Aorta (tissue), 5 donors: Measurements from ENCODE around the gene PSG5. TPM values are rescaled to one million over a fixed set of nuclear protein-coding genes. Genes with fewer than 3 reads are reported as not detected.
"Not testable (repeated sequence)": the region's sequence is repeated elsewhere in the genome, so short reads cannot be mapped to it uniquely, and the experiment has no call there.

Experiments
- ATAC-seq: fragments of 200-7000 bp; cut with Tn5 transposase; one replicate; pipeline ENCODE4 v1.9.1; 2022; ENCODE audit warnings: moderate library complexity; ENCODE audit not compliant: low FRiP score
- DNase-seq, 2 donors: peaks; one replicate each; pipeline ENCODE4 v3.0.0-alpha.2; 2020
- H3K27ac ChIP-seq, 2 donors: one replicate each; pipeline ENCODE4 v1.5.1; 2013; ENCODE audit warnings: low read length in 2 of 2, mild to moderate bottlenecking in 2 of 2, moderate library complexity in 2 of 2, control low read depth in 1 of 2, inconsistent platforms in 1 of 2, low read depth in 1 of 2
- H3K27me3 ChIP-seq, 2 donors: one replicate each; pipeline ENCODE4 v1.6.1; 2013; ENCODE audit warnings: control low read depth in 1 of 2, low read length in 1 of 2, mild to moderate bottlenecking in 1 of 2, moderate library complexity in 1 of 2; ENCODE audit not compliant: insufficient read depth in 2 of 2, control insufficient read depth in 1 of 2
- H3K36me3 ChIP-seq, 2 donors: one replicate each; pipeline ENCODE4 v1.6.1; 2013; ENCODE audit warnings: control low read depth in 1 of 2, low read length in 1 of 2, mild to moderate bottlenecking in 1 of 2; ENCODE audit not compliant: insufficient read depth in 2 of 2, control insufficient read depth in 1 of 2
- H3K4me1 ChIP-seq, 2 donors: one replicate each; pipeline ENCODE4 v1.6.1; 2013; ENCODE audit warnings: low read length in 2 of 2, control low read depth in 1 of 2, mild to moderate bottlenecking in 1 of 2, moderate library complexity in 1 of 2; ENCODE audit not compliant: insufficient read depth in 2 of 2, control insufficient read depth in 1 of 2
- H3K4me3 ChIP-seq, 2 donors: one replicate each; pipeline ENCODE4 v1.5.1; 2013; ENCODE audit warnings: low read length in 2 of 2, control low read depth in 1 of 2, mild to moderate bottlenecking in 1 of 2
- H3K9me3 ChIP-seq: one replicate; pipeline ENCODE4 v1.6.1; 2013; ENCODE audit warnings: mild to moderate bottlenecking, low read length; ENCODE audit not compliant: control insufficient read depth
- WGBS, 2 donors: extraction: QIAGEN DNeasy Blood & Tissue Kit; methylation state at CpG; one replicate each; pipeline ENCODE4 v1.1.7; 2013; 5-methylcytosine and 5-hydroxymethylcytosine counted together
- intact Hi-C, 2 donors: fragments of 100-400 bp; cut with DNase I; formaldehyde crosslinking; loops; one replicate each; pipeline versions ENCODE4 v1.14.2 to v1.15.0; 2022
- polyA plus RNA-seq, 2 donors: library from polyadenylated mRNA; stranded (reverse); fragments of 200-250 nt; gene quantifications; one replicate each; pipeline ENCODE4 v1.2.3, GENCODE V29; 2013
- total RNA-seq, 2 donors: library from RNA; stranded (reverse); fragmentation: NEBNext Ultra II Directional; extraction: Animal tissue kit (Norgen Biotek cat#: 25700); gene quantifications; one replicate each; pipeline ENCODE4 v1.2.1, GENCODE V29; 2021
- donor health status: healthy with polysubstance abuse.
- donor health status: Bipolar disorder and iron deficiency.
- donor health status: DM: no; HTN: no; CAD: no.
- donor health status: DM: no; HTN: no; CAD: no.
- donor health status: DM: yes; HTN: yes; CAD: no.

Gene PSG5
- total and polyA plus RNA-seq, 4 donors: not detected

DNA sequence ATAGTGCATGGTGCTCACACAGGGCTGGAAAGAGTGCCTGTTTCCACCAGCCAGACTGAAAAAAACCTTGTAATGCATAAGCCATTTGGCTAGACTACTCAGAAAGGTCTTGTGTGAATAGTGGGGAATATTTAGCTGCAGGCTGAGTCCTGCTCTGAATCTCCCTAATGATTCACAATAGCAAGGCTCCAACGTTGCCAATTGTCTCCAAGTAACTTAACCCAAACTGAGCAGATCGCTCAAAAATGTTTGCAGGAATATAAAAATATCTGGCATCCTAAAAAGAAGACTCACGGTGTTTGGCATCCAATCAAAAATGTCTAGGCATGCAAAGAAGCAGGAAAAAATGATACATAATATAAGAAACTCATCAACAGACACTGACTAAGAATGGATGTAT is 59.0 kb downstream of the PSG5 start:
- H3K27me3 ChIP-seq, H3K36me3 ChIP-seq, DNase-seq, ATAC-seq, H3K4me3 ChIP-seq, H3K27ac ChIP-seq, intact Hi-C loops, H3K4me1 ChIP-seq, H3K9me3 ChIP-seq: not testable (repeated sequence)
- 57% methylated on average over 3 of the region's 3 CpGs for WGBS, 2 donors

DNA sequence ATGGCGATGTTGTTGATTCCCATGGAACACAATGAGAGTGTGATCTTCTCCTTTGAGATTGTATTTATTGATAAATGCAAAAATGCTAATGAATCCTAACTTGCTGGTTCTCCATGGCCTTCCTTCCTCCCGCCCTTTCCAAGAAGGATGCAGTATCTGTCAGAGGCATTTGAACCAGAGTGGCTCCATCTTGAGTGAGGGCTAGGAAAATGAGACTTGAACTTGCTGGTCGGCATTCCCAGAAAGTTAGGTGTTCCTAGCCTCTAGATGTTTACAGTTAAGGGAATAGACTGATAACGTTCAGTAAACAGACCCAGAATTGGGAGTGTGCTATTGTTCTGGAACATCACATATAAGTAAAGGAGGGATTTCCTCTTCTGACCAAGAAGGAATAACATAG is 59.6 kb downstream of the PSG5 start:
- H3K4me3 ChIP-seq: no peak overlapping the region
- 73 to 75% methylated on average over 4 of the region's 4 CpGs for WGBS, 2 donors
- no peaks in the 10 kb centered on the region for H3K9me3 ChIP-seq
- no peaks in the 10 kb centered on the region for H3K36me3 ChIP-seq
- H3K4me1 ChIP-seq: no peaks in the 10 kb centered on the region
- H3K27me3 ChIP-seq: no peaks in the 10 kb centered on the region
- no peak for DNase-seq
- H3K27ac ChIP-seq: no peak overlapping the region
- no peak for ATAC-seq
- intact Hi-C loops: no loop called here

DNA sequence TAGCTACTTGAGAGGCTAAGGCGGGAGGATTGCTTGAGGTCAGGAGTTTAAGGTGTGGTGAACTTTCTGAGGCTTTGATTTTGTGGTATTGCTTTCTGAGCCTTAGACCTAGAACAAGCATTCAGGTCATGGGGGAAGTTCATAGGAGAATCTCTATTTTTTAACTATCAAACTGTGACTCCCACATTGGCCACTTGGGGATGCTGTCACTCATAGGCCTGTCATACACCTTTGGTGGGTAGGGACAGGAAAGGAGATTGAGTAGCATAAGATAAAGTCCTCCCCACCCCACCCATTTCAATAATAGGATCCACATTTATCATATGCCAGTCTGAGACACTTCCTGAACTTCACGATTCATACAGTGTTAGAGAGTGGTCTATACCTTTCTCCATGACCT is 62.0 kb downstream of the PSG5 start:
- DNase-seq (no peak), ATAC-seq (no peak)
- 60 to 64% methylated on average over 2 of the region's 2 CpGs for WGBS, 2 donors
- no peaks in the 10 kb centered on the region for H3K4me1 ChIP-seq
- no peaks in the 10 kb centered on the region for H3K36me3 ChIP-seq
- no peaks in the 10 kb centered on the region for H3K9me3 ChIP-seq
- H3K4me3 ChIP-seq: no peak overlapping the region
- no peak overlapping the region for H3K27ac ChIP-seq
- H3K27me3 ChIP-seq: no peaks in the 10 kb centered on the region
- intact Hi-C loops: no loop called here

DNA sequence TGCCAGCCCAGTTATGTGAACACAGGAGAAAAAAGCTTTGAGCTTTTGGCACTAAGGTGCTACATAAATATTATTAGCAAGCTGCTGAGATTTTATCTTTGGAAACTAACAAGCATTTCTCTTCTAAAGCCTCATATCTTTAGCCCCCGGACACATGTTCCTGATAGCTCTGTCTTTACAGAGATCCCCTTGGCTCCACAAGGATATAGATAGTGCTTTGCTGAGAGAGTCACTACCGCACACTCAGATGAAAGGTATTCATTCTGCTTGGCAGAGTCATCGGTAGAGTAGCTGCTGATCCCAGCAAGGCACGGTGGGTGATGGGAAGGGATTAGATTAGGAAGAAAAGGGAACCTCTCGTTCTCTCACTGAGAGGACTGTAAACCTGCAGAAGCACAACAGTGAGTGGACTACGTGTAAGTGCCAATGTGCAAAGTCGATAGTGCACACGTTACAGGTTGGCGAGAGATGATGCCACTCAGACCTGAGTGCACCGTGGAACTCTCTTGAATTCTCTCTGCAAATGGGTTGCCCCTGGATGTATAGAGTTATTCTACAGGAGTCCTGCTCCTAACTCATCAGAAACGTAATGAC is 65.8 kb downstream of the PSG5 start:
- H3K4me3 ChIP-seq, ATAC-seq, H3K36me3 ChIP-seq, H3K27ac ChIP-seq, intact Hi-C loops, H3K4me1 ChIP-seq, H3K27me3 ChIP-seq, DNase-seq, H3K9me3 ChIP-seq: not testable (repeated sequence)
- WGBS, 2 donors: 73 to 82% methylated on average over 11 of the region's 11 CpGs

DNA sequence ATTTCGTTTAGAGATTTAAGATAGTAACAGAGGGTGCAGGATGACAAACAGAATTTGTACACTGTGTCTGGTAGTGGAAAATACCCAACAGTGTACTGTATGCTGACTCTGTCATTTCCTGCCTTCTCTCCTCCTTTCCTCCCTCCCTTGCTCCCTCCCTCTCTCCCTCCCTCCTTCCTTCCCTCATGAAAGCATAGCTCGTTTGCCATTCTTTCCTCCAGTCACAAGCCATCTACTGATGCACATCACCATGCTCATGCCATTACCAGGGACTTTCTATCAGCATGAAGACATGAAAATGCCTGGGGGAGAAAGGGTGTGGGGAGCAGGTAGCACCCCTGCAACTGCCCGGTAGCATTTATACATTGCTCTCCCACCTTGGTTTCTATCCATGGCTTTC is 66.8 kb downstream of the PSG5 start:
- 64 to 74% methylated on average over 2 to 3 of the region's 3 CpGs for WGBS, 2 donors
- intact Hi-C loops: not testable (repeated sequence)

More for the DNA sequence above, 66.8 kb downstream of the PSG5 start:
- not testable (repeated sequence) for H3K4me1 ChIP-seq, DNase-seq, H3K36me3 ChIP-seq, H3K27ac ChIP-seq, H3K9me3 ChIP-seq, H3K27me3 ChIP-seq, ATAC-seq, H3K4me3 ChIP-seq

Other genes starting within 250 kb of the PSG5 start
- gene PSG7, start 249.3 kb downstream of the PSG5 start, total RNA-seq: not detected
- gene PSG7, start 249.3 kb downstream of the PSG5 start, polyA plus RNA-seq: not detected
- not detected for gene PSG11, start 160.1 kb downstream of the PSG5 start, total RNA-seq
- gene PSG11, start 160.1 kb downstream of the PSG5 start, polyA plus RNA-seq: not detected
- not detected for gene PSG2, start 103.8 kb downstream of the PSG5 start, total RNA-seq
- not detected for gene PSG2, start 103.8 kb downstream of the PSG5 start, polyA plus RNA-seq
- gene PSG4, start 19.1 kb upstream of the PSG5 start, total RNA-seq: not detected
- gene PSG4, start 19.1 kb upstream of the PSG5 start, polyA plus RNA-seq: not detected
- gene PSG9, start 83.0 kb upstream of the PSG5 start, total RNA-seq: not detected
- not detected for gene PSG9, start 83.0 kb upstream of the PSG5 start, polyA plus RNA-seq
- gene CD177, start 167.2 kb upstream of the PSG5 start, total RNA-seq: 1 to 10 TPM; 2.1 to 6.0 TPM
- gene CD177, start 167.2 kb upstream of the PSG5 start, polyA plus RNA-seq: 1 to 10 TPM in 1 of 2 donors, under 1 TPM in 1; 0.13 to 2.8 TPM
- not detected for gene TEX101, start 228.4 kb upstream of the PSG5 start, total RNA-seq
- gene TEX101, start 228.4 kb upstream of the PSG5 start, polyA plus RNA-seq: not detected